HG02870 (cell line): Measurements from ENCODE around the gene DACT2.
"Not testable (repeated sequence)": the region's sequence is repeated elsewhere in the genome, so short reads cannot be mapped to it uniquely, and the experiment has no call there.

ENCODE experiments used
- ATAC-seq: cut with Tn5 transposase; IDR thresholded peaks from one replicate; pipeline ENCODE4 v1.9.1; 2021; ENCODE audit warnings: mild to moderate bottlenecking, moderate library complexity; ENCODE audit not compliant: unreplicated experiment

DACT2 gene

DNA sequence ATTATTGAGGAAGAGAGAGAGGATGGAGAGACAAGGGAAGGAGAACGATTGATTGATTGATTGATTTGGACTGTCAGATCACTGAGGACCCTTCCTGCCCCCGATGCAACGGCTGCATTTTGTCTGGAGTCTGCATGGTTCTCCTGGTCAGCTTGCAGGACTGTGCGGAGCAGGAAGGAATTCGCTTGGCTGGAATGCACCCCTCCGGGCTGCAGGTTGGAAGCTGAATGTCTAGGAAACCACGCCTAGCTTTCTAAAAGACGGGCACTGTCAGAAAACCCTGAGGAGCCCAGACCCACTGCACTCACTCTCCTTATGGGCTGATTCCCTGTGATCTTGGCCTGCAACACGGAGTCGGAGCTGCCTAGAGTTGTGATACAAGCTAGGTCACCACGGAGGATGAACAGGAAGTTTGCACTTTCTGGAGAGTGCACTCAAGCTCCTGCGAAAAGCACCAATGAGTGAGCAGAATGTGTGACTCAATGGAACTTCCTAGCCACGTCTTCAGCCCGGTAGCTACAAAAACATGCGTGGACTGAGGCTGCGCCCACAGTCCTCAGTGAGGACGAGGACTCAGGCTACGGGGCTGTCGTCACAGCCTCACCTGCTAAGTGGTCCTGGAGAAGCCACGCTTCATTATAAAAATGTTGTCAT lies 14.4 kb downstream of the DACT2 start:
- ATAC-seq: no peak

DNA sequence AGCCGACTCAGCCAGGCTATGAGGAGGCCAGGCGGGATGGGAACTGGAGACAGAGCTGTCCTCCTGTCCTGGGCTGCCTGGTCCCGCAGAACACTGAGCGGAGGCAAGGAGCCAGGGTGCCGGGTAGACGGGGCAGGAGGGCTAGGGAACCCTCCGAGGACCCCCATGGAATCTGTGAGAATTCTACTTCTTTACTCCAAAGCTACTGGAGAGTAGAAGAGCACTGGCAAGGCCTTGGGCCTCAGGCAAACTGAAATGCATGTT lies 14.9 kb downstream of the DACT2 start:
- ATAC-seq: no peak

DNA sequence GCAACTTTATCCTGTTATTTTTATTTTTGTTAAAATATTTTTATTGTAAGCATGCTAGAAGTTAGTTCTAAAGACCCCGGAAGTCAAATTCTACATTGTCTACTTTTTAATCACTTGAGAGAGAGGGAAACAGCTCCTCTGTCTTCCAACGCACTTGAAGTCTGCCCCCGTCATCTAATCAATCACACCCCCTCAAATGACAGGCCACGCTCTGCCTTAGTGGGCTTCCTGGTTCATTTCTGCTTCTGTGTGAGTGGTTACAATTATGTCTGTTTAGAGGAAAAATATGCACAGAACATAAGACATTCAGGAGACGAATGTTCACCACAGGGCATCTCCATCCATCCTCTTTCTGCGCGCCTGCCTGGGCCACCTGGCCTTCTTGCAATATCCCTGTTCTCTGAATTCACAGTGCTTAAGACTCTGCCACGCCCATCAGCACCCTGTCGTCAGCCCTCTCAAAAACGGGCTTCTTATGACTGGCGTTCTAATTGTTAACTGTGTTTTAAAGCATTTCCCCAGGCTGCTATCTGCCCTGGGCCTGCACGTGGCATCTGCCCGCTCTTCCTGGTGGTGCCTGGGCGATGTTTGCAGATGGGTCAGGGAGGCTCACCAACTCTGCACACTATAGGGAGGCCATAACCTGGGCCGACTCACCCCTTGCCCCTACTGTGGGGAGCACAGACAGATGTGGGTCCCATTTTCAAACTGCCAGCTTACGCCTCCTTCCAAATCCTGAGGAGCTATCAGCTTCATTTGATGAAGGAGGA lies 15.4 kb downstream of the DACT2 start:
- no peak for ATAC-seq

DNA sequence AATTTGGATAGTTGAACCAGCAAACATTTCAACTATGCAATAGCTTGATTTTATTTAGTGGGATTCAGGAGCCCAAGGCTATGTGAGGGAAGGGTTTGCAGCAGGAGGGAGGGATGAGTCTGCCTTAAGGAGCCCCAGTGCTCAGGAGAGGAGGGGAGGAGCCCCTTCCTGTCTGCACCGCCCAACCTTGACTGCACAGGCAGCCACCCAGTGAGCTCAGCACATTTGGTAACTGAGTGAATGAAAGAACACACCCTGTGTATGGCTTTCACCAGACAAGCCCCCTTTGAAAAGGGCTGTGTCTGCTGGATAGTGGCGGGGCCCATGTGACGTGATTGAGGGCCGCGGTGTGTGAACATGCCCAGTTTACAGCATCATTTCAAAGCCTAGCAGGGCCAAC lies 17.0 kb downstream of the DACT2 start:
- no peak for ATAC-seq

DNA sequence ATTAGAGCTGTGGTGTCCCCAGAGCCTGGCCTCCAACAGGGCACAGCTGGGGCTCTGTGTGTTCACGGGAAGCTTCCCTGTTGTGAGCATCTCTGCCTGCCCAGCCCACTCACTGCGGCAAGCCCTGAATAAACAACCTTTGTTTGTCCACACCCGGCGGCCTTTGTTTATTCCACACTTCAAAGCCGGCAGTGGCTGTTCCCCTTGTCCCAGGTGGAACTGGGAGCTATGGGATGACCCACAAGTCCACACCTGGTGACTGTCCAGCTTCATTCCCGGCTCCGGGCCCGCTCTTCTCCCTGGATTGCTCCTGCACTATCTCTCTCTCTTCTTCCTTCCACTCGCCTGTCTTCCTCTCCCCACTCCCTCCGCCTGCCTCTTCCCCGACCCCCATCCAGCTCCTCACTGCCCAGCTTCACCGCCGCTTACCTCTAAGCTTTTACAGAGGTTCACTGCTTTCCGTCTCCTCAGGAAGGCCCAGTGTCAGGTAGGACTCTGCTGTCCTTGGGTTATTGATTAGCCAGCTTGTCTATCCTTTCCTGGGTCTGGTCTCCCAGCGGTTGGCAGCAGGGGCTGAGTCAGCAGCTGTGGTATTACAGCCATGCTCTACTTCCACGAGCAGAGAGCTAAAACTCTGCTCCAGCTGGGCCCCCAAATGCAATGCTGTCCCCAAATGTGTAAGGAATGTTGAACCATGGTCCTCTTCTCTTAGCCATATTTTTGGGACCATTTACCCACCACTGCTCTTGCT lies 17.8 kb downstream of the DACT2 start:
- no peak for ATAC-seq

DNA sequence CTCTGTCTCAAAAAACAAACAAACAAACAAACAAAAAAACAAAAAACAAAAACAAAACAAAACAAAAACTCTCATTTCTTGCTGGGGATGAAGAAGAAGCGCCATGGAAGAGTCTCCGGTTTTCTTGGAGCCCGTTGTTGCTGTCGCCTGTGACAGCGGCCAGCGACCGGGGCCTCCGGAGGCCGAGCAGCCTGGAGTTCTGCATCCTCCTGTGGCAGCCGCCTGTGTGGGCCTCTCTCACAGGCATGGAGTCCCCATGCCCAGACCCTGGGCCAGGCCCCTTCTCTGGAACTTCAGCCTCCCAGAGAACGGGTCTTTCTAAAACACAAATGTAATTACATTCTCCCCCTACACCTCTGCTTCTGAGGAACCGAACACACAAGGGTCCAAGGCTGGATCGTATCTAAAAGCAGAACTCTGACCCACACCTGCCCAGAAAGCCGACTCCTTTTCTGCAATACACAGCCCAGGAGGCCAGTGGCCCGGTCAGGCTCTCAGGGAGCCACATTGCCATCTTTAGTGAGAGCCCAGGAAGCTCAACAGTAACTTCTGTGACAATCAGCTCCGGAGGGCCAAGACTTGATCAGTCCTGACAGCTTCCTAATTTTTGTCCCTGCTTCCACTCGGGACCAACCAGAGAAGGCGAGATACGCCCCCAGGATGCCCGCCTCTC lies 18.5 kb downstream of the DACT2 start:
- no peak for ATAC-seq

DNA sequence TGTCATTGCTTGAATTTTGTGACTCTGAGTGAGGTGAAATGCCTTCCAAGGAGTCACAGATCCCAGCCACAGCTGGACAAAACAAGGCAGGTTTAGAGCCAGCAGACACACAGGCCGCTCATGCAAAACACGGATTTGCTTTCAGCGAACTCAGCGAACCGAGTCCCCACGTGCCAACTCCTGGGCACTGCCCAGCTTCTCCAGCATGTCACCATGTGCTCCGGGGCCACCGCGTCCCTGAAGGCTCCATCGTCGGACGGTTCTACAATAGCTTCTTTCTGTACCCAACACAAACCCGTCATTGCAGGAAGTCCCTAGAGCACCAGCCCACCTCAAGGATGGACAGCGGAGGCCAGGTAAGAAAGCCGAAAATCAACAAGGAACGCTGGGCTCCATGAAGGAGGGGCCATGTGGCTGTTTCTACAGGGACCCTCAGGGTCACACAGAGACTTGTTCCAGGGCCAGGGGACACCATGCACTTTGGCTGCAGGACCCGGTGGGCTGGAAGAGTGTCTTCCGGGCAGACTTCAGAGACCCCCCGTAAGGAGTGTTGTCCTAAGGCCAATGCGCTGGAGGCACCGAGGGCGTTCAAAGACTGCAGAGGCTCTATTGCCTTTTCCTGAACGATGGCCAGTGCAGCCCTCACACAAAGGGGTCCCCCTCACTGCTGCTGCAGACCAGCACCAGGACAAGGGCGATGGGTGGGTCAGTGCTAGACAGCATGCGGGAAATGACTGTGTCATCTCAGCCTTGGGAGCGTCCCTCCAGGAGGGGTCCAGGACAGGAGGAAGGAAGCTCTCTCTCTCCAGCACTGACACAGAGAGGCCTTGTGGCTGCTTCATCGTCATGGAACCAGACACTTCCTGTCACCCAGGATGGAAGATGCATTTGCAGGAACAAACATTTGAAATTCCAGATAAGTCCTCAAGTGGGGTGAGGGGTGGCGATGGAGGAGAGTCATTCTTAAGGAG lies 19.8 kb downstream of the DACT2 start:
- no peak for ATAC-seq

DNA sequence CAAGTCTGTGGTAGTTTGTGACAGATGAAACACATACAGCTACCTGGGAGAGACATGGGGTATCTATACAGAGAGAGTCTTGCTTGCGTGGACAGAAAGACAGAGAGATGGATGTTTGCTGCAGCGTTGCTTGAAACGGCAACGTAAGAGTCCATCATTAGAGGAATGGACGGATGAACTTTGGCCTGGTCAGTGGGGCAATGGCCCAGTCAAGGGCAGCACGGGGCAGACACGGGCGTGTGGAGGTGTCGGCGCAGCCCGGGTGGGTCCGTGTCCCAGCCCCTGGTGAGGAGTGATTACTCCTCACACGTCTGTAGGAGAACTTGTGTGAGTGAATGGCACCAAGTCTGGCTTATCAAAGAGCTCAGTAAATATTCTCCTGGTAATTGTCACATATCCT lies 21.9 kb downstream of the DACT2 start:
- no peak for ATAC-seq

DNA sequence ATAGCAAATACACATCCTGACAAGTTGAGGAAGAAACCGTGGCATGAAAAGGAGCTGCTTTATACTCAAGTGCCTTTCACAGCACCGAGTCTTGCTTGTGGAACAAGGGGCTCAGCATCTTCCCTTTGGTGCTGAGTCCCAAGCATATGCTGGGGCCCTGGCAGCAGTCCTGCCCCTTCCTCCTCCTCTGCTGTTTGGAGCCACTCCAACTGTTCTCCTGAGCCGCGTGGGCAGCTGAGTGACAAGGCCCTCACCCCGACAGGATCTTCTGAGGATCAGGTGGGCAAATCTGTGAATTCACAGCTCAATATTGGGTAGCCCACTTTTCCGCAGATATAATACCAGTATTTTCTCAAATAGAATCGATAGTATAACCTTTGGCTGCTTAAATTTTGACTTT lies 24.7 kb downstream of the DACT2 start:
- ATAC-seq: no peak

DNA sequence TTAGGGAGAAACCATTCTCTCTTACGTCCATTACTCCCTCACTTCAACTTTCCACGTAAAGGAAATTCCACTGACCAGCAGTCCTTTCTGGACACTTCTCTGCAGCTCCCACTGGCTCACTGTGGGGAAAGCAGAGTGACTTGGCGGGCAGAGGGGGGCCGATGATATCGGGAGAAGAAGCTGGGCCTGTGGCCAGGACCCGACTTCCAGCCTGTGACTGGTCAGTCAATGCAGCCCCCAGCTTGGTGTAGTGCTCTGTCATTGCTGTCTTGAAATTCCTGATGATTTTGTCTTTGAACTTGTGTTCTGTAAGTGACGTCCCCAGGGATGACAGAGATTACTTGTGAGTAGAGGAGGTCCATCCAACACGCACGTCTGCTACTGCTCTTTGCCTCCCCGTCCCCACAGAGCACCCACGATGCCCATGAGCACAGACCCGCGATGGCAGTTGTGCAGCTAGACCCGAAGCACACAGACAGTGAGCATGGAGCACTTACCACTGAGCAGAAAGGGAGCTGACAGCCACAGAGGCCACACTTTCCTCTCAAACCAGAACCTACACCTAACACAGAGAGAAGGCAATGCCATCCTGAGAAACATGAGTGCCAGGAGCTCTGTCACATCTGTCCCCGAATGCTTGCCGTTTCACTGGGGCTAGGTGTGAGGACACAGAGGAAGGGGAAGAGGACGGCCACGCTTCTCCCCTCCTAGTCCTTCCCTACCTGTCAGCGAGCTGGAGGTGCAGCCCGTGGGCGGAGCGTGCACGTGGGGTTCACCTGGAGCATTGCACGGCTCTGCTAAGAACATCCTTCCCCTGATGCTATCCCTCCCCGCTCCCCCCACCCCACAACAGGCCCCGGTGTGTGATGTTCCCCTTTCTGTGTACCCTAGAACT lies 25.7 kb downstream of the DACT2 start:
- no peak for ATAC-seq

DNA sequence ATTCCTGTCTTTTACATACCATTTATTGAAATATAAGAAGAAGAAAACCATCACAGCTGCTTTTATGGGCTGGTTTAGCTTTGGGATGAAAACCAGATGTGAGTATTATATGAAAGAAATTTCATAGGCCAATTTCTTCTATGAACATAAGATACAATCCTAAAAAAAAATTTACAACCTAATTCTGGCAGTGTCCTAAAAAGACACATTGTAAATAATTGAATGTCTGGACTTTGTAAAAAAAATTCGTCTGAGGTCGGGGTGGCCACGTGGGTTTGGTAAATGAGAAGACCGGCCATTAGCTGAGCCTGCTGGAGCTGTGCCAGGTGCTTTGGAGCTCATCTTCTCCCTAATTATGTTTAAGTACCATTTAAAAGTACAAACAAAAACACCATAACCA lies 26.8 kb downstream of the DACT2 start:
- no peak for ATAC-seq

DNA sequence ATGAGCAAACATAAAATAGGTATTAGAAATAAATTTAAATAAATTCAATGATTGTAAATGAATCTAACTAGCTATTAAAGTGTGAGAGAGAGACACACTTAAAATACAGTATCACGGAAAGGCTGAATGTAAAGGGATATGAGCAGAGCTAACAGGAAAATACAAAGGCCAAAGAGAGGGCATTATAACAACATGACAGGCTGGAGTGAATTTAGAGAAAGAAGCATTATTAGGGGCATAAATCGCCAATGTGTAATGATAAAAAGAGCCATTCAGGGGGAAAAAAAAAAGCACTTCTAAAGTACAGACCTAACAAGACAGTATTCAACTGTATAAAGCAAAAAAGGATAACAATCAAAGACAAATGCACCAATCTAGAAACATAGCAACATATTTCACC lies 28.1 kb downstream of the DACT2 start:
- ATAC-seq: no peak

DNA sequence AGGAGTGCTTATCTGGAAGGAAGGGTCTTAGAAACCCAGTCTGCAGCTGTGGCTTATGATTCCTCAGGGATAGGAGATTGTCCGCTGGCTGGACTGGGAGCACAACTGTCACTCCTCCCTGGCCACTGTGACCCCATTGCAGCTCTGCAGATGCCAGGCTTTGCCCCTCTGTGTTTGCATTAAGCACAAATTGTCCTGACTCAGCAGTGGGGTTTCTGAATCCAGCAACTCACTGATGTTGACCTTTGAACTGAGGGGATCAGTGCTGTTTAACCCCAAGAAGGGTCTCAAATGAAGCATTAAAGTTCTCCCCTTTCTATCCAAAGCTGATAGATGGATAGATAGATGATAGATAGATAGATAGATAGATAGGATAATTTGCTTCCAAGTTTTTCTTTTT lies 29.5 kb downstream of the DACT2 start:
- no peak for ATAC-seq

DNA sequence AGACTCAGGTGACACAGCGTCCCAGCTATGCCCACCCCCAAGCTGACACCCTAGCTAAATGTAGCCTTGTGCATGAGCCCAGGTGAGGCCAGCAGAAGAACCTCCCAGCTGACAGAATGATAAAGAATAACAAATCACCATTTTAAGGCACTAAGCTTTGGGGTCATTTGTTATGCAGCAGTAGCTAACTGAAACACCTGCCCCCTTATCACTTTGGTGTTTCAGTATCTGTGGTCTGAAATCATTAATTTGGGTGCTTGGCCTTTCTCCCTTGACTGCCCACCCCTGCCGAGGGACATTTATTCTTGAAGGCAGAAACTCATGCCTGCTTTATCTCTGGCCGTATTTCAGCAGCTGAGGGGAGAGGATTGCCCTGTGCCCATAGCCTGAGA lies 30.0 kb downstream of the DACT2 start:
- no peak for ATAC-seq

DNA sequence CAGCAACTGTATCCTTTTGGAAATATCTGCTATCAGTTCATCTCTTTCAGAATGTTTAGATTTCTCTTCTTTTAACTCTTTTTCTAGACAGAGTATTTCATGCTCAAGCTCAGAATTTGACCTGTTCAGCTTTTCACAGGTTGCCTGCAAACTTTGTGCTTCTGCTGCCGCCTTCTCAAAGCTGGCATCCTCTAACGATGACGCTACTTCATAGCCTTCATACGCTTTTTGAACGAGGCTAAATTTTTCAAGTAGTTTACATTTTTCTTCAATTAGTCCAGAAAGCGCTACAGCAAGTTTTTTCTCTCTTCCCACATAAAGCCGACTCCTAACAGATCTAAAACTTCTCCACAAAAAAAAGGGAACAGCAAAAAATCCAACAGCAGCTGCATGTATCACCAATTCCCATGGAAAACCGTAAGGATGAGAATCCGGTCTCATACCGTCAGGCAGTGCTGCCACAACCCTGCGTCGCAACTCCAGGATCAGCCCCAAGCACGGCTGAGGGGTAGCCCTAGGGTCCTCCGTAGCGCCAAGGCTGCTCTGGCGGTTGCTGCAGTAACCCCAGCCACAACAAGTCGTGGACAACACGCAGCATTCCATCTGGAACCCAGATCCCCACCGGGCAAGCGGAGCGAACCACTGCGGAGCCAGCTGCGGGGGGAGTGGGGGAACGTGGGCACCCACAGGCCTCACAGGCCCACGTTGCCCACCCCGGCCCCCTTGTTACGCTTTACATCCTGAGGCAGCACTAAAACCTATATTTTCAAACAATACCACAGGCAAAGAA lies 30.6 kb downstream of the DACT2 start:
- no peak for ATAC-seq

DNA sequence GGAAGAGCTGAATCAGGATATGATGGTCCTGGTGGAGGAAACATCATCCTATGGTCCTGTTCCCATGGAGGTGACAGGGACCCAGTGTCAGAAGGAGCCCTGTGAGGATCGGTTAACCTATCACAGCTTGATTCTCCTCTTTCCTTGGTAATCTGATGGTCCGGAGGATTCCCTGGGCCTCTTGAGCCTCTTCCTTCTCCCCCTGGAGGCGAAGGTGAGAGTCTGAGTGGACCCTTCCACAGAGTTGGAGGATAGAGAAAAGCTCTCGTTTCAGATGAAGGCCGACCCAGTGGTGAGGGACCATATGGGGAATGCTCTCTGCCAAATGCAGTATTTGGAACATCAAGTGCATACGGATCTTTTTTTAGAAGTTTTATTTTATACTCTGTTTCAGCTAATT lies 32.1 kb downstream of the DACT2 start:
- ATAC-seq: not testable (repeated sequence)

DNA sequence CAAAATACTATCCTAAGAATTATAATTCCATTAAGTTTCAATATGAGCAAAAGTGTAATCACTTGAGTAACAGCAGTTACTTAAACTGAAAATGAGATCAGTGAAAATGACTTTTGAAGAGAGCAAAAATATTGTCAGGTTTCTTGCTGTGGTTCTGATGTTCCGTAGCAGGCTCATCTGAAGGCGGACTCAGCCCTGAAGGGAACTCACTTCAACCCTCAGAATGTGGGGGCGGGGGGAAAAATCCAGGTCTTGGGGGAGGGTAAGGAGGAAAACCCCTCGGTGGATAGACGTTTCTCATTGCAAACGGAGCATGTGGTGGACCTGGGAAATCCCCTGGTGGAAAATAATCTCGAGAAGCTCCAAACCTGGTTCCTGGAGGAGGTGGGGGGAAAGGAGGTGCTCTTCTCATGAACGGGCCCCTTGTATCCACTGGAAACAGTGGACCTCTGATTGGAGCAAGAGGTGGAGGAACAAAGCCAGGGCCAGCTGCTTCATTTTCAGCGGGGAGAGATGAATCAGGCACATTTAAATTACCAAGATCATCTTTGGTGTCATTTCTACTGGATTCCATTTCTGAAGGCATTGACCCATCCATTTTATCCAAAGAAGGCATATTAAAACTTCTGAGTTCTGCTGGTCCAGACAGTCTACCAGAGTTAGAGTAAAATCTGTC lies 32.7 kb downstream of the DACT2 start:
- not testable (repeated sequence) for ATAC-seq

DNA sequence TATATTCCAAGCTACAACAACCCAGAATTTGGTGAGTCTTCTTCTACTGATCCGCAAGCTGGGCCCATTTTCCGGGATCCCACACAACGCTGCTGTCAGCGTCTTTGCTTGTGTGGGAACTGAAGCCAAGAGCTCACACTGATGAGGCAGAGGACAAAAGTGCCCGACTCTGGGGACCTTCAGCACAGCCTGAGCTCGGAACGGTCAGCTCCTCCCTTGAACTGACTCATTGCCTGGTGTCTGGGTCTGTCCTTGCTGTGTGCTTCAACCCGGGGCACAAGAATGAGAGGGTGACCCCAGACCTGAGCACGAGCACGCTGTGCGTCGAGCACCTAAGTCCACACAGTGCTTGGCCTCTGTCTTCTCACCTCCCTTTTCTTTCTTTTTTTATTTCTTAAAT lies 33.5 kb downstream of the DACT2 start:
- no peak for ATAC-seq
